PC-9 (cell line): ENCODE results near the gene ANKRD44. TPM values are rescaled to one million over a fixed set of nuclear protein-coding genes. Genes with fewer than 3 reads are reported as not detected.

Source experiments
- BruUV-seq: library from RNA; stranded (reverse); fragments of 400-500 nt; replicated peaks from 2 replicates; lab custom pipeline; 2021; lab: Mats Ljungman, UMichigan
- CTCF ChIA-PET: fragments of 300-600 bp; sonication (Branson Sonifier 250); formaldehyde crosslinking; loops from one replicate; lab custom pipeline; 2022; ENCODE audit warnings: antibody characterized with exemption; lab: Charles Lee
- POLR2A ChIA-PET: fragments of 300-600 bp; sonication (Branson Sonifier 250); formaldehyde crosslinking; loops from one replicate; lab custom pipeline; 2022; ENCODE audit warnings: antibody characterized with exemption; ENCODE audit not compliant: unreplicated experiment; lab: Charles Lee
- DNase-seq, 2 experiments: peaks; one replicate each; pipeline versions ENCODE4 v3.0.0 to v3.0.0-alpha.2; 2015 to 2022; ENCODE audit warnings: mixed read lengths in 1 of 2
- H2AFZ ChIP-seq: fragments of 200-600 bp; sonication (generic); 2 replicates; pipeline ENCODE4 v1.8.1; 2017; ENCODE audit warnings: antibody characterized with exemption
- H3F3A ChIP-seq: fragments of 200-600 bp; sonication (generic); 2 replicates; pipeline ENCODE4 v1.8.1; 2017; ENCODE audit warnings: antibody characterized with exemption, mild to moderate bottlenecking, low read depth; ENCODE audit not compliant: insufficient read depth
- H3K27ac ChIP-seq: fragments of 200-600 bp; sonication (generic); 2 replicates; pipeline ENCODE4 v1.6.1; 2016; ENCODE audit warnings: mixed run types
- H3K27me3 ChIP-seq: fragments of 200-600 bp; sonication (generic); 2 replicates; pipeline ENCODE4 v1.6.1; 2016; ENCODE audit warnings: low read depth, mixed run types; ENCODE audit not compliant: insufficient read depth
- H3K36me3 ChIP-seq: fragments of 200-600 bp; sonication (generic); 2 replicates; pipeline ENCODE4 v1.6.1; 2016; ENCODE audit warnings: low read depth, mixed run types
- H3K4me1 ChIP-seq: fragments of 200-600 bp; sonication (generic); replicated peaks from 2 replicates; pipeline ENCODE4 v1.6.1; 2016; ENCODE audit warnings: mixed run types; ENCODE audit not compliant: insufficient read depth
- H3K4me2 ChIP-seq: fragments of 200-600 bp; sonication (generic); 2 replicates; pipeline ENCODE4 v1.6.1; 2017; ENCODE audit warnings: mixed run types
- H3K4me3 ChIP-seq: fragments of 200-600 bp; sonication (generic); 2 replicates; pipeline ENCODE4 v1.6.1; 2016; ENCODE audit warnings: mixed run types
- H3K79me2 ChIP-seq: fragments of 200-600 bp; sonication (generic); 2 replicates; pipeline ENCODE4 v1.6.1; 2017; ENCODE audit warnings: low read depth, mixed run types
- H3K9me2 ChIP-seq: fragments of 200-600 bp; sonication (generic); 2 replicates; pipeline ENCODE4 v1.8.1; 2017; ENCODE audit warnings: mild to moderate bottlenecking; ENCODE audit not compliant: insufficient read depth
- H3K9me3 ChIP-seq: fragments of 200-600 bp; sonication (generic); 2 replicates; pipeline ENCODE4 v1.8.1; 2016; ENCODE audit warnings: low read depth; ENCODE audit not compliant: insufficient read depth
- H4K20me1 ChIP-seq: fragments of 200-600 bp; sonication (generic); 2 replicates; pipeline ENCODE4 v1.8.1; 2017; ENCODE audit not compliant: insufficient read depth
- CTCF ChIP-seq: fragments of 200-600 bp; sonication (generic); conservative IDR thresholded peaks from 2 replicates; pipeline ENCODE4 v1.6.1; 2017; ENCODE audit warnings: mixed run types, antibody characterized with exemption, mild to moderate bottlenecking, moderate library complexity
- EZH2 ChIP-seq: fragments of 200-600 bp; sonication (generic); IDR thresholded peaks from 2 replicates; pipeline ENCODE4 v1.8.0; 2017; ENCODE audit warnings: antibody characterized with exemption, low read depth
- intact Hi-C: fragments of 100-400 bp; cut with micrococcal nuclease; formaldehyde crosslinking; loops from one replicate; pipeline ENCODE4 v1.10.0; 2022; ENCODE audit not compliant: unreplicated experiment
- total RNA-seq: library from RNA; stranded (reverse); gene quantifications from 2 replicates; pipeline ENCODE4 v1.2.3, GENCODE V29; 2021

The ANKRD44 gene
- total RNA-seq, 1 experiment from 2014 or later: 3.4 TPM

- Histone ChIP-seq H3K9me2 (no peaks in the 10 kb centered on the region), H3K27me3 (no peaks in the 10 kb centered on the region), H3K9me3 (no peaks in the 10 kb centered on the region; the same call in 1 of the 2 replicates), H3F3A (no peaks in the 10 kb centered on the region), H3K79me2 (no peaks in the 10 kb centered on the region), H3K4me1 (no peaks in the 10 kb centered on the region; the same call in 1 of the 2 replicates), H3K4me3 (no peak overlapping the region), H4K20me1 (no peaks in the 10 kb centered on the region), H2AFZ (no peak overlapping the region), H3K36me3 (no peaks in the 10 kb centered on the region), H3K4me2 (no peak overlapping the region), H3K27ac (no peak overlapping the region)
- TF ChIP-seq CTCF (no peak), EZH2 (no peak)
- intact Hi-C loops: no loop called here
- BruUV-seq: no TSS peak
- POLR2A ChIA-PET: no interaction called here
- CTCF ChIA-PET: no interaction called here
- no peak for DNase-seq
Measured at GRCh38 chr2:197353393-197354168, 43.0 kb upstream of the ANKRD44 start.

- no peak overlapping the region for H3K27ac ChIP-seq
- H3K79me2 ChIP-seq: no peaks in the 10 kb centered on the region
- H3K9me3 ChIP-seq: no peaks in the 10 kb centered on the region; the same call in 1 of the 2 replicates
- H4K20me1 ChIP-seq: no peaks in the 10 kb centered on the region
- TF ChIP-seq EZH2 (no peak), CTCF (no peak)
- BruUV-seq: no TSS peak
- no peaks in the 10 kb centered on the region for H3K27me3 ChIP-seq
- no peak for DNase-seq
- no peaks in the 10 kb centered on the region for H3F3A ChIP-seq
- no peak overlapping the region for H3K4me2 ChIP-seq
- CTCF ChIA-PET: no interaction called here
- intact Hi-C loops: no loop called here
- POLR2A ChIA-PET: no interaction called here
- H3K9me2 ChIP-seq: no peaks in the 10 kb centered on the region
- H3K4me3 ChIP-seq: no peak overlapping the region
- H2AFZ ChIP-seq: no peak overlapping the region
- no peaks in the 10 kb centered on the region; the same call in 1 of the 2 replicates for H3K4me1 ChIP-seq
- no peaks in the 10 kb centered on the region for H3K36me3 ChIP-seq
Measured at GRCh38 chr2:197349699-197350098, 39.1 kb upstream of the ANKRD44 start.

- no peak for TF ChIP-seq CTCF
- no peak for TF ChIP-seq EZH2
- CTCF ChIA-PET: no interaction called here
Measured at GRCh38 chr2:197348721-197349360, 38.3 kb upstream of the ANKRD44 start.

More at GRCh38 chr2:197348721-197349360, 38.3 kb upstream of the ANKRD44 start:
- no TSS peak for BruUV-seq
- Histone ChIP-seq H3K27ac (no peak overlapping the region), H3K9me2 (no peaks in the 10 kb centered on the region), H3K79me2 (no peaks in the 10 kb centered on the region), H3K4me2 (no peak overlapping the region), H4K20me1 (no peaks in the 10 kb centered on the region), H3K27me3 (no peaks in the 10 kb centered on the region), H3K4me3 (no peak overlapping the region), H3F3A (no peaks in the 10 kb centered on the region), H3K4me1 (no peaks in the 10 kb centered on the region; the same call in 1 of the 2 replicates), H2AFZ (no peak overlapping the region), H3K36me3 (no peaks in the 10 kb centered on the region), H3K9me3 (no peaks in the 10 kb centered on the region; the same call in 1 of the 2 replicates)
- POLR2A ChIA-PET: no interaction called here
- intact Hi-C loops: no loop called here
- DNase-seq: no peak
